Measurements from ENCODE around the gene LANCL3.

- TF ChIP-seq POLR2AphosphoS5 (IDR thresholded peaks at IDR 0.05; ENCODE audit: low read depth, low read length), result no peak
- no peak for TF ChIP-seq TAF1 (IDR thresholded peaks at IDR 0.05; ENCODE audit: borderline replicate concordance, insufficient read depth, low read length)
- TF ChIP-seq REST (IDR thresholded peaks at IDR 0.05; ENCODE audit: insufficient read depth in 1 of 2, low read depth in 2 of 2, low read length in 2 of 2), result no peak
- TF ChIP-seq SIN3A (IDR thresholded peaks at IDR 0.05; ENCODE audit: borderline replicate concordance, insufficient read depth, low read length), result no peak
These were observed 113.0 kb downstream of the LANCL3 start for GRCh38 chrX:37684426-37684825.
